Fibroblast of the conjunctiva (primary cell): ENCODE data around the gene IMPA2.
"Not testable (repeated sequence)": the region's sequence is repeated elsewhere in the genome, so short reads cannot be mapped to it uniquely, and the experiment has no call there.

ENCODE experiments used
- DNase-seq: peaks from one replicate; pipeline ENCODE4 v3.0.0-alpha.2; 2010; ENCODE audit warnings: low read depth

The IMPA2 gene

GRCh38 chr18:12076424-12077140, 95.3 kb downstream of the IMPA2 start:
- DNase-seq = peak; percentile 4

GRCh38 chr18:12077994-12078393, 96.7 kb downstream of the IMPA2 start:
- DNase-seq = not testable (repeated sequence)

GRCh38 chr18:12079491-12080237, 98.4 kb downstream of the IMPA2 start:
- DNase-seq = peak; percentile 20
